Stimulated activated CD4-positive, alpha-beta T cell treated with anti-CD3 and anti-CD28 coated beads, Interleukin-1b, Interleukin-23, amount 100 ng/mL, for 1 hour (primary cell): Measurements from ENCODE around the gene EI24.
"Not testable (repeated sequence)": the region's sequence is repeated elsewhere in the genome, so short reads cannot be mapped to it uniquely, and the experiment has no call there.

ENCODE experiments used
- DNase-seq, 2 donors: peaks; one replicate each; pipeline ENCODE4 v3.0.0-alpha.2; 2020; ENCODE audit warnings: low read depth in 2 of 2

Gene EI24

GRCh38 chr11:125568970-125569914, at the start of gene EI24:
TSS of gene EI24 (plus strand) at chr11:125569477. CDS start at chr11:125572528, 3,051 bp downstream.
- DNase-seq: peak; percentile 70 to 78

- no peak for DNase-seq
Observed at GRCh38 chr11:125519860-125520834, 49.1 kb upstream of the EI24 start.

GRCh38 chr11:125525303-125525702, 44.0 kb upstream of the EI24 start:
- DNase-seq: no peak

GRCh38 chr11:125532668-125533067, 36.6 kb upstream of the EI24 start:
- DNase-seq: no peak

GRCh38 chr11:125535585-125535984, 33.7 kb upstream of the EI24 start:
- no peak for DNase-seq

- not testable (repeated sequence) for DNase-seq
Observed at GRCh38 chr11:125536834-125537233, 32.4 kb upstream of the EI24 start.

- no peak for DNase-seq
Observed at GRCh38 chr11:125542709-125543108, 26.6 kb upstream of the EI24 start.

GRCh38 chr11:125550780-125551179, 18.5 kb upstream of the EI24 start:
- no peak for DNase-seq

GRCh38 chr11:125551835-125552342, 17.4 kb upstream of the EI24 start:
- DNase-seq: no peak

GRCh38 chr11:125552927-125553326, 16.4 kb upstream of the EI24 start:
- no peak for DNase-seq

GRCh38 chr11:125553357-125553756, 15.9 kb upstream of the EI24 start:
- no peak for DNase-seq

- no peak for DNase-seq
Observed at GRCh38 chr11:125554038-125554437, 15.2 kb upstream of the EI24 start.

- no peak for DNase-seq
Observed at GRCh38 chr11:125559888-125560287, 9.4 kb upstream of the EI24 start.

- no peak for DNase-seq
Observed at GRCh38 chr11:125561924-125562323, 7.4 kb upstream of the EI24 start.

- DNase-seq: no peak
Observed at GRCh38 chr11:125562430-125562829, 6.8 kb upstream of the EI24 start.

- DNase-seq: no peak
Observed at GRCh38 chr11:125564357-125564756, 4.9 kb upstream of the EI24 start.

- no peak for DNase-seq
Observed at GRCh38 chr11:125566235-125566634, 3.0 kb upstream of the EI24 start.

- DNase-seq: no peak
Observed at GRCh38 chr11:125569915-125570621, 791 bp downstream of the EI24 start.

- no peak for DNase-seq
Observed at GRCh38 chr11:125570952-125571351, 1.7 kb downstream of the EI24 start.

GRCh38 chr11:125572916-125573315, 3.6 kb downstream of the EI24 start:
- DNase-seq: no peak

GRCh38 chr11:125577181-125577580, 7.9 kb downstream of the EI24 start:
- DNase-seq: not testable (repeated sequence)
